Colonic mucosa (tissue), 4 donors: Measurements from ENCODE around the gene LRFN2. TPM values are rescaled to one million over a fixed set of nuclear protein-coding genes. Genes with fewer than 3 reads are reported as not detected.

ENCODE experiments used
- DNase-seq: peaks from one replicate; pipeline ENCODE4 v3.0.0-alpha.2; 2020
- H3K27ac ChIP-seq: fragments of 200-600 bp; one replicate; pipeline ENCODE4 v1.8.0; 2021
- H3K27me3 ChIP-seq: fragments of 200-600 bp; one replicate; pipeline ENCODE4 v1.8.0; 2021
- H3K36me3 ChIP-seq: fragments of 200-600 bp; one replicate; pipeline ENCODE4 v1.8.0; 2021
- H3K4me1 ChIP-seq: fragments of 200-600 bp; one replicate; pipeline ENCODE4 v1.8.0; 2021; ENCODE audit warnings: mild to moderate bottlenecking
- H3K4me3 ChIP-seq: fragments of 200-600 bp; one replicate; pipeline ENCODE4 v1.8.0; 2021
- H3K9ac ChIP-seq, 2 donors: one replicate each; pipeline ENCODE4 v1.7.0; 2013; ENCODE audit warnings: control low read depth in 2 of 2, low read depth in 2 of 2, low read length in 2 of 2
- H3K9me3 ChIP-seq: fragments of 200-600 bp; one replicate; pipeline ENCODE4 v1.8.0; 2021
- CTCF ChIP-seq: fragments of 200-600 bp; IDR thresholded peaks from one replicate; pipeline ENCODE4 v1.8.0; 2022; ENCODE audit warnings: antibody characterized with exemption, mild to moderate bottlenecking
- intact Hi-C: fragments of 100-400 bp; cut with DNase I; formaldehyde crosslinking; loops from one replicate; pipeline ENCODE4 v1.14.1; 2022
- total RNA-seq, 2 donors: library from RNA; stranded (reverse); fragmentation: NEBNext Ultra II Directional in 1 of 2; extraction: Animal tissue kit (Norgen Biotek cat#: 25700) in 1 of 2; gene quantifications; one replicate each; pipeline ENCODE4 v1.2.1, GENCODE V29; 2021
- donor health status: healthy.
- donor health status: DM: no; HTN: no; CAD: no.
- donor health status: DM: no; HTN: no; CAD: no.

The LRFN2 gene
- under 1 TPM; 0.21 to 0.22 TPM for total RNA-seq

- H3K4me3 ChIP-seq = peak within 1 kb of the TSS; percentile 36
- H3K9me3 ChIP-seq = no peaks in the 10 kb centered on the region
- H3K9ac ChIP-seq = peak within 1 kb of the TSS in 1 of 2 donors; percentile 47
- peaks cover 6% of the 10 kb centered on the region for H3K27me3 ChIP-seq
- no peaks in the 10 kb centered on the region for H3K36me3 ChIP-seq
- intact Hi-C loops = loop anchor here (5.0 kb wide), 1 partner anchor 260 kb away; no protein-coding TSS in a partner anchor
- peak; percentile 53 for TF ChIP-seq CTCF
- H3K27ac ChIP-seq = no peak within 1 kb of the TSS
- DNase-seq = peak; percentile 75
- no peaks in the 10 kb centered on the region for H3K4me1 ChIP-seq
These were observed at the start of gene LRFN2 for GRCh38 chr6:40587240-40588069. TSS of gene LRFN2 (minus strand) at chr6:40587364.

GRCh38 chr6:40634429-40634828, 47.3 kb upstream of the LRFN2 start:
- Histone ChIP-seq H3K27me3 (no peaks in the 10 kb centered on the region), H3K9ac (no peak overlapping the region), H3K4me3 (no peak overlapping the region), H3K27ac (no peak overlapping the region), H3K4me1 (no peaks in the 10 kb centered on the region), H3K9me3 (no peaks in the 10 kb centered on the region), H3K36me3 (no peaks in the 10 kb centered on the region)
- intact Hi-C loops = no loop called here
- no peak for DNase-seq
- no peak for TF ChIP-seq CTCF

GRCh38 chr6:40631744-40632143, 44.6 kb upstream of the LRFN2 start:
- H3K27ac ChIP-seq = no peak overlapping the region
- no peak for DNase-seq
- H3K36me3 ChIP-seq = no peaks in the 10 kb centered on the region
- intact Hi-C loops = no loop called here
- no peaks in the 10 kb centered on the region for H3K27me3 ChIP-seq
- no peak overlapping the region for H3K9ac ChIP-seq
- no peaks in the 10 kb centered on the region for H3K4me1 ChIP-seq
- TF ChIP-seq CTCF = no peak
- H3K9me3 ChIP-seq = no peaks in the 10 kb centered on the region
- no peak overlapping the region for H3K4me3 ChIP-seq

- Histone ChIP-seq H3K4me1 (no peaks in the 10 kb centered on the region), H3K36me3 (no peaks in the 10 kb centered on the region), H3K9ac (no peak overlapping the region), H3K27me3 (no peaks in the 10 kb centered on the region), H3K27ac (no peak overlapping the region), H3K4me3 (no peak overlapping the region), H3K9me3 (no peaks in the 10 kb centered on the region)
- TF ChIP-seq CTCF = no peak
- DNase-seq = no peak
- intact Hi-C loops = no loop called here
These were observed 43.3 kb upstream of the LRFN2 start for GRCh38 chr6:40630488-40630887.

GRCh38 chr6:40630051-40630450, 42.9 kb upstream of the LRFN2 start:
- DNase-seq = no peak
- Histone ChIP-seq H3K4me3 (no peak overlapping the region), H3K27ac (no peak overlapping the region), H3K9me3 (no peaks in the 10 kb centered on the region), H3K4me1 (no peaks in the 10 kb centered on the region), H3K27me3 (no peaks in the 10 kb centered on the region), H3K9ac (no peak overlapping the region), H3K36me3 (no peaks in the 10 kb centered on the region)
- no peak for TF ChIP-seq CTCF
- intact Hi-C loops = no loop called here
